ENCODE measurements around the gene GNG4. TPM values are rescaled to one million over a fixed set of nuclear protein-coding genes. Genes with fewer than 3 reads are reported as not detected.

GNG4 gene
- total and polyA plus RNA-seq, 2 donors (not counting 3 experiments of a cell fraction or from before 2014, with no cell fraction given), result 0.10 TPM; not detected in 1

- Histone ChIP-seq H3K4me1 (ENCODE audit: control insufficient read depth, extremely low read depth, insufficient read depth, low read length) (peaks cover 2% of the 10 kb centered on the region), H3K36me3 (ENCODE audit: control insufficient read depth in 2 of 2, extremely low read depth in 1 of 2, insufficient read depth in 2 of 2, low read length in 2 of 2) (no peaks in the 10 kb centered on the region), H3K4me2 (ENCODE audit: insufficient read depth, low read length) (no peak overlapping the region), H3K27ac (ENCODE audit: insufficient read depth, low read depth, low read length) (no peak overlapping the region), H3K9me3 (replicated peaks; ENCODE audit: control insufficient read depth, insufficient read depth, low read length) (no peaks in the 10 kb centered on the region), H2AFZ (ENCODE audit: low read depth, low read length) (no peak overlapping the region), H4K20me1 (replicated peaks; ENCODE audit: control insufficient read depth, extremely low read depth, insufficient read depth, low read length) (no peaks in the 10 kb centered on the region), H3K9me1 (replicated peaks; ENCODE audit: control insufficient read depth, extremely low read depth, insufficient read depth, low read length) (no peaks in the 10 kb centered on the region), H3K9ac (replicated peaks; ENCODE audit: extremely low read depth, insufficient read depth, low read length) (no peak overlapping the region), H3K27me3 (ENCODE audit: control insufficient read depth in 2 of 2, insufficient read depth in 2 of 2, low read length in 2 of 2) (peaks cover 0 to 2% of the 10 kb centered on the region in 2 experiments), H3K4me3 (replicated peaks in 1 of 3; ENCODE audit: insufficient read depth in 1 of 3, low read depth in 1 of 3, low read length in 3 of 3) (no peak overlapping the region), H3K79me2 (ENCODE audit: control insufficient read depth, insufficient read depth, low read length) (no peaks in the 10 kb centered on the region)
- no peak for TF ChIP-seq FOS (IDR thresholded peaks at IDR 0.05; ENCODE audit: borderline replicate concordance, insufficient read depth, low read length)
- TF ChIP-seq CTCF (IDR thresholded peaks at IDR 0.05; ENCODE audit: extremely low read depth in 1 of 2, insufficient read depth in 1 of 2, low read depth in 1 of 2, low read length in 2 of 2), result peak in 1 of 2 donors; percentile 7
- ChIA-PET POLR2A (no interaction called here), CTCF (no interaction called here)
- BruUV-seq (replicated peaks), result no TSS peak
- dilution Hi-C loops (cut with MboI; ENCODE audit: extremely low pct_ligation_motif_present, low sequenced_read_pairs), result no loop called here
- DNase-seq (ENCODE audit: low read depth, low spot score), result no peak
- no peak for FAIRE-seq
- intact Hi-C loops (cut with micrococcal nuclease), result no loop called here
These were observed 13.5 kb downstream of the GNG4 start for GRCh38 chr1:235635938-235636662.

Measured in endothelial cell of umbilical vein (primary cell).